ENCODE results near the gene PLEKHA7.
A peak's percentile ranks its signal among the peaks of the same experiment; 100 is the strongest.
"Not testable (repeated sequence)": the region's sequence is repeated elsewhere in the genome, so short reads cannot be mapped to it uniquely, and the experiment has no call there.

Gene PLEKHA7, protein sequence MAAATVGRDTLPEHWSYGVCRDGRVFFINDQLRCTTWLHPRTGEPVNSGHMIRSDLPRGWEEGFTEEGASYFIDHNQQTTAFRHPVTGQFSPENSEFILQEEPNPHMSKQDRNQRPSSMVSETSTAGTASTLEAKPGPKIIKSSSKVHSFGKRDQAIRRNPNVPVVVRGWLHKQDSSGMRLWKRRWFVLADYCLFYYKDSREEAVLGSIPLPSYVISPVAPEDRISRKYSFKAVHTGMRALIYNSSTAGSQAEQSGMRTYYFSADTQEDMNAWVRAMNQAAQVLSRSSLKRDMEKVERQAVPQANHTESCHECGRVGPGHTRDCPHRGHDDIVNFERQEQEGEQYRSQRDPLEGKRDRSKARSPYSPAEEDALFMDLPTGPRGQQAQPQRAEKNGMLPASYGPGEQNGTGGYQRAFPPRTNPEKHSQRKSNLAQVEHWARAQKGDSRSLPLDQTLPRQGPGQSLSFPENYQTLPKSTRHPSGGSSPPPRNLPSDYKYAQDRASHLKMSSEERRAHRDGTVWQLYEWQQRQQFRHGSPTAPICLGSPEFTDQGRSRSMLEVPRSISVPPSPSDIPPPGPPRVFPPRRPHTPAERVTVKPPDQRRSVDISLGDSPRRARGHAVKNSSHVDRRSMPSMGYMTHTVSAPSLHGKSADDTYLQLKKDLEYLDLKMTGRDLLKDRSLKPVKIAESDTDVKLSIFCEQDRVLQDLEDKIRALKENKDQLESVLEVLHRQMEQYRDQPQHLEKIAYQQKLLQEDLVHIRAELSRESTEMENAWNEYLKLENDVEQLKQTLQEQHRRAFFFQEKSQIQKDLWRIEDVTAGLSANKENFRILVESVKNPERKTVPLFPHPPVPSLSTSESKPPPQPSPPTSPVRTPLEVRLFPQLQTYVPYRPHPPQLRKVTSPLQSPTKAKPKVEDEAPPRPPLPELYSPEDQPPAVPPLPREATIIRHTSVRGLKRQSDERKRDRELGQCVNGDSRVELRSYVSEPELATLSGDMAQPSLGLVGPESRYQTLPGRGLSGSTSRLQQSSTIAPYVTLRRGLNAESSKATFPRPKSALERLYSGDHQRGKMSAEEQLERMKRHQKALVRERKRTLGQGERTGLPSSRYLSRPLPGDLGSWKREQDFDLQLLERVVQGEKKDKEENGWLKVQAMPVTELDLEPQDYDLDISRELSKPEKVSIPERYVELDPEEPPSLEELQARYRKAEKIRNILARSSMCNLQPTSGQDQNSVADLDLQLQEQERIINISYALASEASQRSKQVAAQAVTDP

GRCh38 chr11:17014321-17014832 is at the start of gene PLEKHA7:
Gene PLEKHA7, minus strand, starts transcription at chr11:17014414. Its CDS starts 13 bp downstream, at chr11:17014401.
- DNase-seq = peak in 1 of 2 experiments; percentile 89

GRCh38 chr11:17063171-17064002 is 49.2 kb upstream of the PLEKHA7 start:
- DNase-seq = peak; percentile 54 to 90

GRCh38 chr11:17051146-17051545 is 36.9 kb upstream of the PLEKHA7 start:
- not testable (repeated sequence) for DNase-seq

GRCh38 chr11:17048491-17048890 is 34.3 kb upstream of the PLEKHA7 start:
- DNase-seq = not testable (repeated sequence)

DNA sequence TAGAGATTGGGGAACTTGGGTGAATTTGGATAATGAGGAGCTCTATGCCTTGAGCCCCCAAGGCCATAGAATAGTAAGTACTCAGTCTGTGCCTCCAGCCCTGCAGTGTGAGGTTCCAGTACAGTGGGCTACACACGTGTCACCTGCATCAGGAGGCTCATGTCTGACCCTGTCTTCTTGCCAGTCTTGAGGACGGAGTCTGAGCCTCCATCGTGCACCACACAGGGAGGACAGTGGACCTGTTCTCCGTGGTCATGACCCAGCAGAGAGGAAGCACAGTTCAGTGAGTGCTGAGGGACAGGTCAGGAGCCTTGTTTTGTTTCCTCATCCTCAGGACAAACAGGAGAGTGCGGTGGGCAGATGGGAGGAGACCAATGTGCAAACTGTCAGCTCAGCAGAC is 32.5 kb upstream of the PLEKHA7 start:
- DNase-seq = no peak

GRCh38 chr11:17036666-17037658 is 22.7 kb upstream of the PLEKHA7 start:
- DNase-seq = peak in 1 of 2 experiments; percentile 10

DNA sequence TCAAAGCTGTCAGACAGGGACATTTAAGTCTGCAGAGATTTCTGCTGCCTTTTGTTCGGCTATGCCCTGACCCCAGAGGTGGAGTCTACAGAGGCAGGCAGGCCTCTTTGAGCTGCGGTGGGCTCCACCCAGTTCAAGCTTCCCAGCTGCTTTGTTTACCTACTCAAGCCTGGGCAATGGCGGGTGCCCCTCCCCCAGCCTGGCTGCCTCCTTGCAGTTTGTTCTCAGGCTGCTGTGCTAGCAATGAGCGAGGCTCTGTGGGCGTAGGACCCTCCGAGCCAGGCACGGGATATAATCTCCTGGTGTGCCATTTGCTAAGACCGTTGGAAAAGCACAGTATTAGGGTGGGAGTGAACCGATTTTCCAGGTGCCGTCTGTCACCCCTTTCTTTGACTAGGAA is 19.8 kb upstream of the PLEKHA7 start:
- DNase-seq = not testable (repeated sequence)

DNA sequence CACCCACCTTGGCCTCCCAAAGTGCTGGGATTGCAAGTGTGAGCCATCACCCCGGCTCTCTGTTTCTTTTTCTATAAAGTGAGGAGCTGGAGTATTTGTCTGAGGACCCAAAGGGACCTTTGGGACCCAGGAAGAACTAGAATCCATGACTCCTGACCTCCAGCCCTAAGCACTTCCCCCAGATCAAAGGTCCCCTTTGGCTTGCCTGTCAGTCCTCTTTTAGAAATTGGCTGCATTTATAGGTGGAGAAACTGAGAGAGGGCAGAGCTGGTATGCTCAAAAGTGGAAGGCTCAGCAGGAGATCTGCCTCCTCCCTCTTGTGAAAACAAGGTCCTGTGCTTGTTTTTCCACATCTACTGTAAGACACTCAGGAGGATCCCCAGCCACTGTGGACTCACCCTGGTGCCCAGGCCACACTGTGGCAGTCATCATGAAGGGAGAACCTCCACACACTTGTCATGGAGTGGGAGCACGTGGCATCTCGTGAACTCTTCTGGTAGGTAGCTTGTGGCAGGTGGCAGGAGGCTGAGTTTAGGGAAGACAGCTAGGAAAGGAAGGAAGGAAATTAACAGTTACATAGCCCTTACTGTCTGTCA is 12.4 kb upstream of the PLEKHA7 start:
- DNase-seq = no peak

DNA sequence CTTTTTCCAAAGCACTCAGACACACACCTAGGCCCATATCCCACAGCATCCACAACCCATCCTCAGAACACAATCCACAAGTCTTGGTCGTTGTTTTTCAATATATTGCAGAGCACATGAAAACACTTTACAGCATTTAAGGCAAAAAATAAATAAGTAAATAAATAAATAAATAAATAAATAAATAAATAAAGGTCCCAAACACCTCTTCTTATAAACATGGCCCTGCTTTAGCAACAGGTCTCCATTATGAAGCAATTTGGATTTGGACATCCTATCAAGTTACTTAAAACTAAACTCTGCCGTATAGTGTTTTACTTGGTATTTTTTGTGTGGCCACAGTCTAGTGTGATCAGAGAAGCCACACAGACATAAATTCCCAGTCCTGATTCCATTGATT is 10.7 kb upstream of the PLEKHA7 start:
- DNase-seq = no peak

- DNase-seq = no peak
Measured at GRCh38 chr11:17021511-17021910, 7.3 kb upstream of the PLEKHA7 start.

DNA sequence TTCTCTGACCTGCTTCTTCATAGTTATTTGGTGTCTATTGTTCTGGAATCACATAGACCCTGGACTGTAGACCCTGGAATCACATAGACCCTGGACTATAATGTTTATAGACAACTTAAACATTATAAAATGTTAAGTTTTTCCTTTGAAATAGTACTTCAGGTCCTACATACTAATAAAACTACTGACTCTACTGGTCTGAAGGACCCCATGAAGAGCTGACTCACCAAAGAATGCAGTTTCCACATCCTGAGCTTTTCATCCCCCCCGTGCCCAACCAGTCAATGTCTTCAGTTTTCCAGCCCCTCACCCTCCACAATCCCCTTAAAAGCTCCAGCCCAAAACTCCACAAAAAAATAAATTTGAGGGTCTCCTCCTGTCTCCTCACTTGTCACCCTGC is 6.6 kb upstream of the PLEKHA7 start:
- DNase-seq = no peak

- no peak for DNase-seq
Measured at GRCh38 chr11:17019232-17019631, 5.0 kb upstream of the PLEKHA7 start.

- DNase-seq = no peak
Measured at GRCh38 chr11:17015627-17016126, 1.5 kb upstream of the PLEKHA7 start.

- DNase-seq = peak; percentile 67 to 85
Measured at GRCh38 chr11:17014833-17015626, 816 bp upstream of the PLEKHA7 start.

DNA sequence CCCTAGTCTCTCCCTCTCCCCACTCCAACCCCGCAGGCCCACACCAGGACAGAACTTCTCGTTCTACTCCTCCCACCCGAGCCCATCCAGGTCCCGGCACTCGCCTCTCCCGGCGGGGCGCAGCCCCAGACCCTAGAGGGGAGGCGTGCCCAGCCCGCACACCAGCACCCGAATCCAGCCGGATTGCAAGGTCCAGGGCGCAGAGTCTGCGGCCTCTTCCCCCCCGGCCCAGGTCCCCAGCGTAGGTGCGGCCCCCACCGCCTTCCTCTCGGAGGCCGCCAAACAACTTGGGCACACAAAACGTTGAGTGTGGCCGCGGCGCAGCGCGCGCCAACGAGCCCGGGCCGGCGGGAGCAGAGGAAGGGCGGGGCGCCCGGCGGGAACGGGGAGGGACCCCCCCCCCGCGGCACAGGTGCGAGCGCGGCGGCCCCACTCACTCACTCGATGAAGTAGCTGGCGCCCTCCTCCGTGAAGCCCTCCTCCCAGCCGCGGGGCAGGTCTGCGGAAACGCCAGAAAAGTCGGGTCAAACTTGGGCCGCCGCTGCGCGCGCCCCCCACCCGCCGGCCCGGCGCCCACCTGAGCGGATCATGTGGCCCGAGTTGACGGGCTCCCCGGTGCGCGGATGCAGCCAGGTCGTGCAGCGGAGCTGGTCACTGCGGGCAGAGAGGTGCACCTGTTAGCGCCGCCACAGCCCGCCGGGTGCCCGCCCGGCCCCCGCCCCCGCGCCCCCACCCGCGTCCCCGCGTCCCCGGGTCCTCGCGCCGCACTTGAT is 480 bp downstream of the PLEKHA7 start:
- peak; percentile 58 to 88 for DNase-seq

- peak; percentile 58 to 85 for DNase-seq
Measured at GRCh38 chr11:17012712-17013547, 1.3 kb downstream of the PLEKHA7 start.

DNA sequence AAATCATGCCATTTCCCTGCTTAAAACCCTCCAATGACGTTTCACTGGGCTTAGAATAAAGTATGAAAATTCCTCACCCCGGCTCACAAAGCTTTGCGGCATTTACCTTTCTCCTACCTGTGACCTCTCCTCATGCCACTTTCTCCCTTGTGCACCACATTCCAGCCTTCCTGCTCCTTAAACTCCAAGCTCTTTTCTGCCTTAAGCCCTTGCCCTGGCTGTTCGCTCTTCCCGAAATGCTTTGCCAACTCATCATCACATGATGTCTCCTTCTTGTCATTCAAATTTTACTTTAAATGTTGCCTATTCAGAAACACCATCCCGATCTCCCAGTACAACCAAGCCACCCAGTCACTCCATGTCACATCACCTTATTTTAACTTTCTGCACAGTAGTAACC is 2.0 kb downstream of the PLEKHA7 start:
- no peak for DNase-seq

All from NCI-H526 (cell line).